Femur (tissue), 1 donor: ENCODE measurements around the gene FTH1.
"Not testable (repeated sequence)": the region's sequence is repeated elsewhere in the genome, so short reads cannot be mapped to it uniquely, and the experiment has no call there.

Experiments
- DNase-seq: peaks from one replicate; pipeline ENCODE4 v3.0.0-alpha.2; 2017

The FTH1 gene

GRCh38 chr11:61967116-61967923 is at the start of gene FTH1:
TSS of gene FTH1 (minus strand) at chr11:61967634. CDS start at chr11:61967425, 209 bp downstream.
- DNase-seq = peak; percentile 95

DNA sequence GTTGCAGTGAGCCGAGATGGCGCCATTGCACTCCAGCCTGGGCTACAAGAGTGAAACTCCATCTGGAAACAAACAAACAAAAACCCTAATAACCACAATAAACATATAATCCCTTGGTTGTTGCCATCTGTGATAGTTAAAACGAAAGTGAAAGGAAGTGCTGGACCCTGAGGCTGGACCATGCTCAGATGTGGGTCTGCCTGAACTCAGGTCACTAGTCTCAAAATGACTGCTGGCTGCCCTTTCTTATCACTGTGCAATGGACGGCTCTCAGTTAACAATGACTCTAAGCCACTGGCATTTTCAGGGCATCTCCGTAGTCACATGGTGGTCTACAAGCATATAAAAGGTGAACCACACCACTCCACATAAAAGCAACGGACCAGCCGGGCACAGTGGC is 48.2 kb upstream of the FTH1 start:
- DNase-seq = no peak

GRCh38 chr11:62013537-62014476 is 46.4 kb upstream of the FTH1 start:
- peak; percentile 25 for DNase-seq

GRCh38 chr11:62012832-62013461 is 45.5 kb upstream of the FTH1 start:
- no peak for DNase-seq

DNA sequence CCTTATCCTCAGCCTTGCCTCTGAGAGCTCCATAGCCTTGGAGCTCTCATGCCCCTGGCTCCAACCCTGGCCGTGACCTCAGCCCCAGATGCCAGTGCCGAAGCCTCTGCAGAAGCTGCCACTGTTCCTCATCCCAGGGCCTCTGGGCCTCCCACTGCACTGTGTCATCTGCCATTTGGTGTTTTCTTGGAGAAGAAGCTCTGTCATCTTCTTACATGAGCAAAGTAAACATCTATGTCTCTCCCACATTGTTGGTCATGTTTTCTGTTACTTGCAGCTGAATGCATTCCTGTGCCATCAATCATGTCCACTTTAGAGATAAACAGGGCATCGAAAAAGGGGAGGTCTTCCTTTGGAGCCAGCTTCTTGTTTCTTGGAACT is 45.0 kb upstream of the FTH1 start:
- DNase-seq = no peak

- no peak for DNase-seq
Measured at GRCh38 chr11:62011881-62012280, 44.4 kb upstream of the FTH1 start.

GRCh38 chr11:62010935-62011528 is 43.6 kb upstream of the FTH1 start:
- no peak for DNase-seq

- no peak for DNase-seq
Measured at GRCh38 chr11:62008193-62008592, 40.8 kb upstream of the FTH1 start.

DNA sequence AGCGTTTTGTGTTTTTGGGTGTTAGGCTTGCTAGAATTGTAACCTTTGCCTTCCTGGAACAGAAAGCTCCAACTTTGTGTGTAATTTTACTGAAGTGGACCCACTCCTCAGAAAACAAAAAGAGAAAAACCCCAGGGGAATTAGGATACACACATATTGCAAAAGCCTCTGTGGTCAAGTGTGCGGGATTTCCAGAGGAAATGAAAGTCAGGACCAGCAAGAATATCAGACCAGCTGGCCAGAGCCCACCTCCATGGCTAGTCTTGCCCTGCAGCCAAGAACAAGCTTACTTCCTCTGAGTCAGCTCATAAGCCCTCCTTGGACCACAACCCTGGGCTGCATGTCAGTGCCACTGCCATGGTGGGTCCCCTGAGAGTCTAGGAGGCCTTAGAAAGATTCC is 37.0 kb upstream of the FTH1 start:
- peak; percentile 48 for DNase-seq

DNA sequence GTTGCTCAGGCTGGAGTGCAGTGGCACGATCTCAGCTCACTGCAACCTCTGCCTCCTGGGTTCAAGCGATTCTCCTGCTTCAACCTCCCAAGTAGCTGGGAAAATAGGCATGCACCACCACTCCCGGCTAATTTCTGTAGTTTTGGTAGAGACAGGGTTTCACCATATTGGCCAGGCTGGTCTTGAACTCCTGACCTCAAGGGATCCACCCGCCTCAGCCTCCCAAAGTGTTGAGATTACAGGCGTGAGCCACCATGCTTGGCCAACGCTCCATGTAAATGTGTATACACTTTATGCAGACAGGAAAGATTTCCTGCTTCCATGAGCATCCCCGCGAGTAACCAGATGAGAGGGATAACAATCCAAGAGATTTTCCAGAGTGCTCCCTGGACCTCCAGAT is 34.8 kb upstream of the FTH1 start:
- not testable (repeated sequence) for DNase-seq

GRCh38 chr11:62001450-62002191 is 34.2 kb upstream of the FTH1 start:
- DNase-seq = no peak

GRCh38 chr11:62000539-62001446 is 33.4 kb upstream of the FTH1 start:
- DNase-seq = no peak

- DNase-seq = no peak
Measured at GRCh38 chr11:61999141-61999975, 31.9 kb upstream of the FTH1 start.

DNA sequence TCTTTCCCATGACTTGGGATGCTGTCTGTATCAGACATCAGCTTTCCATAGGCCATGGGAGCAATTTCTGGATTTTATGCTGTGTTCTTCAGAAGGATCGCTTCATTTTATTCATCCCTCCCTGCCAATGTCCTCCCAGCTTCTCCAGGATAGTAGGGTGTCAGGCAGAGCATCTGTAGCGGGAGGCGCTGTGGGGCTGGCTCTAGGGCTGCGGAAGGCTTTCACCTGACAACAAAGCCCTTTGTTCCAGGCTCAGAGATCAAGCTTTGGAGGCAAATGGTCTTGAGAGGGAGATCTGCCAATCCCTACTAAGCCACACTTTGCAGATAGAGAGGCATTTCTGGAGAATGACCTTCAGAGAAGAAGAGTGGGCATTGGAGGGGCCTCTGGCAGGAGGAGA is 29.5 kb upstream of the FTH1 start:
- no peak for DNase-seq

- DNase-seq = no peak
Measured at GRCh38 chr11:61994981-61995380, 27.5 kb upstream of the FTH1 start.

GRCh38 chr11:61985869-61986268 is 18.4 kb upstream of the FTH1 start:
- no peak for DNase-seq

DNA sequence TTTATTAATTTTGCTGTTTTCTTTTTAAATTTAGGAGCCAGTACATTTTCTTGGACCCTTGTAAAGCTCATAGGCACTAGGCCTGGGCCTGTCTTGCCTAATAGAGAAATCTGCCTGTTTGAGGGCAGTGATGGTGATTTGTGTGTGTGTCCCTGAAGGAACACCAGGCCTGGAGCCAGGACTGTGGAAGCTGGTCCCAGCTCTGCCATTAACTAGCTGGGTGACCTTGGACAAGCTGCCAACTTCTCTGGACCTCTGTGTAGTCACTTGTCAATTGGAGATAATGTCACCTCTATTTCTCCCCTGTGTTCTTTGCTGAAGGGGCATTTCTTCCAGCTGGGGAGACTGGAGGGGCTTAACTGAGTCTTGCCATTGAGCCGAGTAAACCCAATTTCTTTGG is 16.0 kb upstream of the FTH1 start:
- no peak for DNase-seq

DNA sequence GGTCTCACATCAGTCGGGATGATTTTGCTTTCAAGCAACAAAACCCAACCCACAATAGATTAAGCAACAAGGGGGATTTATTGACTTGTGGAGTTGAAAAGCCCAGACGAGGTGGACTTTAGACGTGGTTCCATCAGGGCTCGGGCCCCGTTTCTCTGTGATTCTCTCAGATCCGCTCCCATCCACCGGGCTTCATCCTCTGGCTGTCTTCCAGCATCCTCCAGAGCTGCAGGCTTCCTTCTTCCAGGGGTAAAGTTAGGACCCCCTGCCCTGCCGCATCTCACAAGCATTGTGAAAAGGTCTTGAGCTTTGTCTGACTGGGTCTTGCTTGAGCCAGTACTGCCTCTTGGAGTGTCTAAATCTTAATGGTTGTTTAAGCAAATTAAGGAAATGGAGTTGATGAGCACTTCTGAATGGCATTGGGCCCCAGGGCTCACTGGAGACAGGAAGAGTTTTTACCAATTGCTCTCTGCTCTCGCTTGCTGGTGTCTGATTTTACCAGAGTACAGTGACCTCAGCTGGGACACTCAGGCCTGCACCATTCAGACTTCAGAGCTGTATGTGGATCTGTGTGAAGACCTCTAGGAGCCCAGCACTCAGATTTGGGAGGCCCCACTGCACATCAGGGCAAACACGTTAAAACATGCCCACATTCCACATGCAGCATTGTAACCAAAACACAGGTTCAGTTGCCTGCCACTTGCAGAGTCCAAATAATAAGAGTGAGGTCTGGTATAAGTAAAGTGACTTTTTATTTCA is 13.5 kb upstream of the FTH1 start:
- DNase-seq = no peak
